Activated CD8-positive, alpha-beta T cell treated with anti-CD3 and anti-CD28 coated beads for 36 hours (primary cell): ENCODE measurements around the gene MMP23B. TPM values are rescaled to one million over a fixed set of nuclear protein-coding genes. Genes with fewer than 3 reads are reported as not detected.

Experiments used
- ATAC-seq: fragments of 200-7000 bp; cut with Tn5 transposase; one replicate; pipeline ENCODE4 v1.10.0; 2021; ENCODE audit warnings: mild to moderate bottlenecking, moderate library complexity
- CTCF ChIA-PET: fragments of 350-600 bp; sonication (Branson Sonifier 250); formaldehyde crosslinking; loops from one replicate; lab custom pipeline; 2021; ENCODE audit warnings: antibody characterized with exemption; lab: Charles Lee
- POLR2A ChIA-PET: fragments of 350-600 bp; sonication (Branson Sonifier 250); formaldehyde crosslinking; loops from one replicate; lab custom pipeline; 2021; ENCODE audit warnings: antibody characterized with exemption; lab: Charles Lee
- DNase-seq: peaks from one replicate; pipeline ENCODE4 v3.0.0-alpha.2; 2020
- H3K27ac Mint-ChIP-seq: one replicate; pipeline ENCODE4 v1.8.0; 2021; ENCODE audit warnings: mild to moderate bottlenecking, mixed read lengths
- H3K27me3 Mint-ChIP-seq: one replicate; pipeline ENCODE4 v1.8.0; 2021; ENCODE audit warnings: mixed read lengths
- H3K36me3 Mint-ChIP-seq: one replicate; pipeline ENCODE4 v1.8.0; 2021; ENCODE audit warnings: low read depth, mixed read lengths
- H3K4me1 Mint-ChIP-seq: one replicate; pipeline ENCODE4 v1.8.0; 2021; ENCODE audit warnings: low read depth, mixed read lengths
- H3K4me3 Mint-ChIP-seq: one replicate; pipeline ENCODE4 v1.8.0; 2021; ENCODE audit warnings: mild to moderate bottlenecking, moderate library complexity, mixed read lengths
- H3K9me3 Mint-ChIP-seq: one replicate; pipeline ENCODE4 v1.8.0; 2021; ENCODE audit warnings: mixed read lengths
- intact Hi-C: fragments of 100-400 bp; cut with micrococcal nuclease; formaldehyde crosslinking; loops from one replicate; pipeline ENCODE4 v1.10.0; 2022
- total RNA-seq, 2 experiments: library from RNA; stranded (reverse); gene quantifications; one replicate each; pipeline ENCODE4 v1.2.3, GENCODE V29; 2021
- TF ChIP-seq, protein P1 (sequence below): fragments of 200-600 bp; IDR thresholded peaks from one replicate; pipeline ENCODE4 v1.8.0; 2022; ENCODE audit warnings: antibody characterized with exemption, mild to moderate bottlenecking

The MMP23B gene
- total RNA-seq, 2 experiments from 2014 or later: 3.3 to 4.0 TPM

DNA sequence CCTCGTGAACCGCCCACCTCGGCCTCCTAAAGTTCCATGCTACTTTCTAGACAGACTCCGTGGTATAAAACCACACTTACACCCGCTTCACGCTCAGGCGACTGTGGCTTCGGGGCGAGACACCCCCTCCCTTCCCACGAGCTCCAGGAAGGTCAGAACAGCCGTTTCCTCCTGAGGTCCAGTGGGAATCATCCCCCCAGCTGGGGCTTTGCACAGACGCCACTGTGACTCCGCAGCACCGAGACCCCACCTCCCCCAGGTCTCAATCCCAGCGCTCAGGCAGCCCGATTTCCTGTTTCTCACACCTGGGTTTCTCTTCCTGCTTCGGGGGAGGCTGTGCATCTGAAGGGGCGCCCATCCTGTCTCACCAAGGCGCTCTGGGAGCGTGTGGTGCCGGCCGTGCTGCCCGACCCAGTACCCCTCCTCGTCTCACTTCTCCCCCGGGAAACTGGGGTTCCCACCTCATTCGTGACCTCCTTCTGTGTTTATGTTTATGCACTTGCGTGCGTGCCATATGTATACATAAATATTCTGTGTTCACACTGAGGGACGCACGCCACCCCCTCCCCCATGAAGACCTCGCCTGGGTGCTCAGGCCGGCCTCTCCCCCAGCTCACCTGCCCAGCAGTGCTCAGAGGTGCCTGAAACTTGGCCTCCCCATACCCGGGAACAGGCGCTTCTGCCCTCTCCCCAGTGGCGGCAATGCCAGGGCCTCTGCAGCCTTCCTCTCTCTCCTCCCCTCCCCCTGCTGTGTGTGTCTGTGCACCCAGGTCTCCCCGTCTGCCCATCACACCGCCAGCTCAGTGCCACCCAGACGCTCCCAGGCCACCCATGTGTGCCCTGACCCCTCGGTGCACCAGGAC lies 46.0 kb downstream of the MMP23B start:
- Mint-ChIP-seq H3K9me3 (no peaks in the 10 kb centered on the region), H3K4me3 (peak overlapping the region; percentile 82), H3K27ac (peak overlapping the region; percentile 97), H3K27me3 (no peaks in the 10 kb centered on the region), H3K36me3 (peaks cover 15% of the 10 kb centered on the region), H3K4me1 (peaks cover 24% of the 10 kb centered on the region)
- CTCF ChIA-PET: interaction anchor here (0.7 to 2.8 kb wide), 10 partner anchors 9 to 102 kb away, joined by 3 to 22 read pairs (median 6); partner anchors contain the start of gene MIB2
- TF ChIP-seq, protein P1, sequence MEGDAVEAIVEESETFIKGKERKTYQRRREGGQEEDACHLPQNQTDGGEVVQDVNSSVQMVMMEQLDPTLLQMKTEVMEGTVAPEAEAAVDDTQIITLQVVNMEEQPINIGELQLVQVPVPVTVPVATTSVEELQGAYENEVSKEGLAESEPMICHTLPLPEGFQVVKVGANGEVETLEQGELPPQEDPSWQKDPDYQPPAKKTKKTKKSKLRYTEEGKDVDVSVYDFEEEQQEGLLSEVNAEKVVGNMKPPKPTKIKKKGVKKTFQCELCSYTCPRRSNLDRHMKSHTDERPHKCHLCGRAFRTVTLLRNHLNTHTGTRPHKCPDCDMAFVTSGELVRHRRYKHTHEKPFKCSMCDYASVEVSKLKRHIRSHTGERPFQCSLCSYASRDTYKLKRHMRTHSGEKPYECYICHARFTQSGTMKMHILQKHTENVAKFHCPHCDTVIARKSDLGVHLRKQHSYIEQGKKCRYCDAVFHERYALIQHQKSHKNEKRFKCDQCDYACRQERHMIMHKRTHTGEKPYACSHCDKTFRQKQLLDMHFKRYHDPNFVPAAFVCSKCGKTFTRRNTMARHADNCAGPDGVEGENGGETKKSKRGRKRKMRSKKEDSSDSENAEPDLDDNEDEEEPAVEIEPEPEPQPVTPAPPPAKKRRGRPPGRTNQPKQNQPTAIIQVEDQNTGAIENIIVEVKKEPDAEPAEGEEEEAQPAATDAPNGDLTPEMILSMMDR: no peak
- peak; percentile 58 for ATAC-seq
- POLR2A ChIA-PET: interaction anchor here (0.6 to 1.4 kb wide), 4 partner anchors 12 to 664 kb away, joined by 3 read pairs; partner anchors contain the start of gene ISG15
- intact Hi-C loops: no loop called here
- DNase-seq: peak; percentile 75

DNA sequence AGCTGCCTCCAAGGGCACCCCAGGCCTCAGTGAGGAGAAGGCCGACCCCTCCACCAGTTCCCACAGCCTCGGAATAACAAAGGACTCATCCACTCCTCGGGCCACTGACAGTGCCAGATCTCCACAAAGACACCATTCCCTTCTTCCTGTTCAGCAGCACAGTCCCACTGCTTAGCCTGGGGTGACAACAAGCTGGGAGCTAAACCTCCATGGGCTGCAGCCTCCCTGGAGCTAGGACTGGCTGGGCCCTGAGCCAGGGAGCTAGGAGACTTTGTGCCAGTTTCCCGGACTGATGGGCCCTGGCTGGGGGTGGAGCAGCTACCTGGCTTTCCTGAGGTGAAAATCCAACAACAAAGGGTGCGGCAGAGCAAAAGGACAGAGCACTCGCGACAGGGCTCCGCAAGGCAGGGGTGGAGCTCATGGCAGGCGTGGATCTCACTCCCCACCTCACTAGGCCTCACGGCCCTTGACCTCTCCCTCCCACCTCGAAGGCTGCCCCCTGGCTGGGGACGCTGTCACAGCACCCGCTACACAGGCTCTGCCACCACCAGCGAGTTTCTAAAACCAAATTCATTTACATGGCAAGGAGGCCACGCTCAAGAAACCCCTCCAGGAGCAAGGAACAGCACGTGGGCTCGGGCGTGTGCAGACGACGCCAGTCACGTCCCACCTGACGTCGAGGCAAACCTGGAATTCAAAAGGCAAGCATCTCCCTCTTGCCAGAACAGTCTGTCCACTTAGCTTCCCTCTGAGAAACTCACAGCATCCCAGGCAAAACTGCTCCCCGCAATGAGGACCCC lies 46.8 kb downstream of the MMP23B start:
- peak; percentile 87 for ATAC-seq
- DNase-seq: peak; percentile 89
- Mint-ChIP-seq H3K36me3 (peaks cover 15% of the 10 kb centered on the region), H3K27me3 (no peaks in the 10 kb centered on the region), H3K4me1 (peaks cover 24% of the 10 kb centered on the region), H3K4me3 (peak overlapping the region; percentile 82), H3K27ac (peak overlapping the region; percentile 97), H3K9me3 (no peaks in the 10 kb centered on the region)
- TF ChIP-seq, protein P1: peak; percentile 82
- ChIA-PET POLR2A (interaction anchor here (0.6 to 1.4 kb wide), 5 partner anchors 13 to 665 kb away, joined by 3 read pairs; partner anchors contain the start of gene ISG15), CTCF (interaction anchor here (0.7 to 2.8 kb wide), 10 partner anchors 10 to 101 kb away, joined by 3 to 22 read pairs (median 6); partner anchors contain the start of gene MIB2)
- intact Hi-C loops: no loop called here

DNA sequence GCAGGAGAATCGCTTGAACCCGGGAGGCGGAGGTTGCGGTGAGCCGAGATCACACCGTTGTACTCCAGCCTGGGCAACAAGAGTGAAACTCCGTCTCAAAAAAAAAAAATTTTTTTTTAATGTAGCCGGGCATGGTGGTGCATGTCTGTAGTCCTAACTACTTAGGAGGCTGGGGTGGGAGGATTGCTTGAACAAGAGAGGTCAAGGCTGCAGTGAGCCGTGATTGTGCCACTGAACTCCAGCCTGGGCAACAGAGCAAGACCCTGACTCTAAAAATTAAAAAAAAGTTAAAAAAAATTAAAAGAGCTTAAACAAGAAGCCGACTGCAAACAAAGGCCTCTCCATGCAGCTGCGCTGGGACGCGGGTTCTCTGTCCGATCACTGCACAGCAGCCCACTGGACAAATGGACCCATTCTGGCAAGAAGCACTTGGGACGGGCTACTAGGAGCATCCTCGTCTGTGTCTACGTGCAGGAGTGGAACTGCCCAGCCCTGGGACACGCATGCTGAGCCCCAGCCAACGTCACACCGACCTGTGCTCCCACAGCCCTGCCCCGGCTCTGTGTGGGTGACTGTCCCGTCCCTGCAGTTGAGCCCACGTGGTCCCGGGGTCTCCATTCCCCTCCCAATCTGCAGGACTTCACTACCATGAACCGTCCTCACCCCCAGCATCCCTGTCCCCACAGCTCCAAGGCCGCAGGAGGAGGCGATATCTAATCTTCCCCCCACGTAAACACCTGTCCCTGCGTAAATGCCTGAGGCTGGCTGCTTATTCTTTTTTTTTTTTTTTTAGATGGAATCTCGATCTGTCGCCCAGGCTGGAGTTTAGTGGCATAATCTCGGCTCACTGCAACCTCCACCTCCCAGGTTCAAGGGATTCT lies 48.3 kb downstream of the MMP23B start:
- Mint-ChIP-seq H3K4me3 (no peak overlapping the region), H3K27me3 (no peaks in the 10 kb centered on the region), H3K36me3 (peaks cover 14% of the 10 kb centered on the region), H3K27ac (no peak overlapping the region), H3K9me3 (no peaks in the 10 kb centered on the region), H3K4me1 (peaks cover 24% of the 10 kb centered on the region)
- POLR2A ChIA-PET: no interaction called here
- ATAC-seq (no peak), DNase-seq (no peak)
- TF ChIP-seq, protein P1: no peak
- intact Hi-C loops: no loop called here
- CTCF ChIA-PET: interaction anchor here (2.5 to 2.8 kb wide), 2 partner anchors 11 to 14 kb away, joined by 22 read pairs; no protein-coding TSS in a partner anchor

DNA sequence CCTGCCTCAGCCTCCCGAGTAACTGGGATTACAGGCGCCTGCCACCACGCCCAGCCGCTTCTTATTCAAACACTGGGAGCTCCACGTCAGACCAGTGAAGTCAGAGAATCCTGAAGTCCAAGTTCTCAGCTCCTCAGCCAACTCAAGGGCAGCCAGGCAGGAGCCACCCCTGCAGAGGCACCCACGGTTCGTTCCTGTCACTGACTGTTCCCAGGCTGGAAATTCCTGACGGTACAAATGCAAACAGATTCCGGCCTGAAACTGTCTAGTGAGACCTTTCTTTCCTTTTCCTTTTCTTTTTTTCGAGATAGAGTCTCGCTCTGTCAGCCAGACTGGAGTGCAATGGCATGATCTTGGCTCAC lies 48.9 kb downstream of the MMP23B start:
- Mint-ChIP-seq H3K27ac (peak overlapping the region; percentile 28), H3K4me1 (peaks cover 27% of the 10 kb centered on the region), H3K9me3 (no peaks in the 10 kb centered on the region)

More for the DNA sequence above, 48.9 kb downstream of the MMP23B start:
- H3K36me3 Mint-ChIP-seq: peaks cover 14% of the 10 kb centered on the region
- H3K27me3 Mint-ChIP-seq: no peaks in the 10 kb centered on the region
- intact Hi-C loops: no loop called here
- TF ChIP-seq, protein P1: no peak
- ChIA-PET POLR2A (no interaction called here), CTCF (no interaction called here)
- no peak overlapping the region for H3K4me3 Mint-ChIP-seq
- no peak for DNase-seq
- ATAC-seq: no peak
